Smooth muscle cell (in vitro differentiated cells): ENCODE results near the gene MDFIC2. TPM values are rescaled to one million over a fixed set of nuclear protein-coding genes. Genes with fewer than 3 reads are reported as not detected.

Experiments
- DNase-seq: peaks from one replicate; lab custom pipeline; 2025; ENCODE audit not compliant: unreplicated experiment; lab: John Stamatoyannopoulos, UW
- H2AFZ ChIP-seq: fragments of 200-600 bp; sonication (generic); 2 replicates; pipeline ENCODE4 v1.6.0; 2016; ENCODE audit warnings: antibody characterized with exemption, low read depth, mild to moderate bottlenecking
- H3F3A ChIP-seq: fragments of 200-600 bp; sonication (generic); 2 replicates; pipeline ENCODE4 v1.6.0; 2017; ENCODE audit warnings: antibody characterized with exemption, low read depth
- H3K27ac ChIP-seq: fragments of 200-600 bp; sonication (generic); 2 replicates; pipeline ENCODE4 v1.5.1; 2016; ENCODE audit warnings: low read depth, mild to moderate bottlenecking
- H3K27me3 ChIP-seq: fragments of 200-600 bp; sonication (generic); 2 replicates; pipeline ENCODE4 v1.6.1; 2016; ENCODE audit warnings: low read depth, mild to moderate bottlenecking
- H3K36me3 ChIP-seq: fragments of 200-600 bp; sonication (generic); 2 replicates; pipeline ENCODE4 v1.5.1; 2016; ENCODE audit warnings: low read depth
- H3K4me1 ChIP-seq: fragments of 200-600 bp; sonication (generic); 2 replicates; pipeline ENCODE4 v1.5.1; 2016; ENCODE audit warnings: low read depth
- H3K4me2 ChIP-seq: fragments of 200-600 bp; sonication (generic); 2 replicates; pipeline ENCODE4 v1.6.0; 2016; ENCODE audit warnings: mild to moderate bottlenecking
- H3K4me3 ChIP-seq: fragments of 200-600 bp; sonication (generic); 2 replicates; pipeline ENCODE4 v1.5.1; 2016; ENCODE audit warnings: mild to moderate bottlenecking
- H3K79me2 ChIP-seq: fragments of 200-600 bp; sonication (generic); 2 replicates; pipeline ENCODE4 v1.6.0; 2016; ENCODE audit warnings: low read depth, mild to moderate bottlenecking
- H3K9ac ChIP-seq: fragments of 200-600 bp; sonication (generic); 2 replicates; pipeline ENCODE4 v1.6.0; 2016; ENCODE audit warnings: low read depth
- H3K9me3 ChIP-seq: fragments of 200-600 bp; sonication (generic); replicated peaks from 2 replicates; pipeline ENCODE4 v1.5.1; 2016; ENCODE audit warnings: low read depth
- H4K20me1 ChIP-seq: fragments of 200-600 bp; sonication (generic); 2 replicates; pipeline ENCODE4 v1.6.0; 2016; ENCODE audit warnings: low read depth
- CTCF ChIP-seq: fragments of 200-600 bp; sonication (generic); IDR thresholded peaks from 2 replicates; pipeline ENCODE4 v1.5.1; 2017; ENCODE audit warnings: borderline replicate concordance, mild to moderate bottlenecking, antibody characterized with exemption; ENCODE audit not compliant: insufficient read depth, poor library complexity, severe bottlenecking
- WGBS: methylation state at CpG from one replicate; pipeline ENCODE4 v1.1.7; 2016; ENCODE audit warnings: low lambda C conversion rate; 5-methylcytosine and 5-hydroxymethylcytosine counted together
- polyA plus RNA-seq: library from polyadenylated mRNA; unstranded; fragments of >200 nt; fragmentation: Nextera tagmentation; extraction: Ambion mirVana; gene quantifications from 2 replicates; pipeline ENCODE4 v1.2.1, GENCODE V29; 2016
- total RNA-seq: library from RNA; depleted of rRNA; stranded (reverse); fragments of >200 nt; gene quantifications from 2 replicates; pipeline ENCODE4 v1.2.3, GENCODE V29; 2014

The MDFIC2 gene
- total and polyA plus RNA-seq, 2 experiments from 2014 or later, result not detected

GRCh38 chr3:70183781-70184504, 128.5 kb downstream of the MDFIC2 start:
- 90% methylated on average over 8 of the region's 8 CpGs for WGBS
- Histone ChIP-seq H3F3A (no peaks in the 10 kb centered on the region), H3K4me1 (peaks cover 9% of the 10 kb centered on the region), H3K4me3 (no peak overlapping the region), H4K20me1 (no peaks in the 10 kb centered on the region), H2AFZ (no peak overlapping the region), H3K36me3 (no peaks in the 10 kb centered on the region), H3K9ac (no peak overlapping the region), H3K79me2 (no peaks in the 10 kb centered on the region), H3K9me3 (no peaks in the 10 kb centered on the region), H3K27ac (no peak overlapping the region), H3K27me3 (peaks cover 4% of the 10 kb centered on the region), H3K4me2 (no peak overlapping the region)
- no peak for DNase-seq
- no peak for TF ChIP-seq CTCF

- no peak overlapping the region for H3K9ac ChIP-seq
- no peaks in the 10 kb centered on the region for H3K9me3 ChIP-seq
- H3K79me2 ChIP-seq, result no peaks in the 10 kb centered on the region
- WGBS, result 52% methylated on average over 12 of the region's 12 CpGs
- no peak for TF ChIP-seq CTCF
- H3K4me2 ChIP-seq, result no peak overlapping the region
- H3K4me1 ChIP-seq, result peaks cover 9% of the 10 kb centered on the region
- no peak for DNase-seq
- H2AFZ ChIP-seq, result no peak overlapping the region
- H4K20me1 ChIP-seq, result no peaks in the 10 kb centered on the region
- no peaks in the 10 kb centered on the region for H3K36me3 ChIP-seq
- H3F3A ChIP-seq, result no peaks in the 10 kb centered on the region
- no peak overlapping the region for H3K4me3 ChIP-seq
- no peak overlapping the region for H3K27ac ChIP-seq
- H3K27me3 ChIP-seq, result peaks cover 4% of the 10 kb centered on the region
These were observed 130.3 kb downstream of the MDFIC2 start for GRCh38 chr3:70182166-70182565.

GRCh38 chr3:70180664-70181063, 131.8 kb downstream of the MDFIC2 start:
- Histone ChIP-seq H3K27me3 (peaks cover 4% of the 10 kb centered on the region), H3K4me1 (peaks cover 9% of the 10 kb centered on the region), H3K9ac (no peak overlapping the region), H4K20me1 (no peaks in the 10 kb centered on the region), H3K27ac (no peak overlapping the region), H3K36me3 (no peaks in the 10 kb centered on the region), H2AFZ (no peak overlapping the region), H3K4me2 (peak overlapping the region; percentile 4), H3K9me3 (no peaks in the 10 kb centered on the region), H3K4me3 (no peak overlapping the region), H3F3A (no peaks in the 10 kb centered on the region), H3K79me2 (no peaks in the 10 kb centered on the region)
- no peak for DNase-seq
- no peak for TF ChIP-seq CTCF
- 71% methylated on average over 6 of the region's 6 CpGs for WGBS

- no peaks in the 10 kb centered on the region for H3K9me3 ChIP-seq
- no peak overlapping the region for H3K4me3 ChIP-seq
- no peak overlapping the region for H3K9ac ChIP-seq
- no peaks in the 10 kb centered on the region for H3F3A ChIP-seq
- H3K4me2 ChIP-seq, result no peak overlapping the region
- H4K20me1 ChIP-seq, result no peaks in the 10 kb centered on the region
- WGBS, result 87% methylated on average over 3 of the region's 3 CpGs
- H3K79me2 ChIP-seq, result no peaks in the 10 kb centered on the region
- H3K27me3 ChIP-seq, result no peaks in the 10 kb centered on the region
- H3K36me3 ChIP-seq, result no peaks in the 10 kb centered on the region
- H2AFZ ChIP-seq, result no peak overlapping the region
- DNase-seq, result no peak
- TF ChIP-seq CTCF, result no peak
- H3K4me1 ChIP-seq, result peaks cover 9% of the 10 kb centered on the region
- H3K27ac ChIP-seq, result no peak overlapping the region
These were observed 133.3 kb downstream of the MDFIC2 start for GRCh38 chr3:70179111-70179510.
